ENCODE data around the gene OMA1.

OMA1 gene

GRCh38 chr1:58456470-58456869 lies 90.1 kb downstream of the OMA1 start:
- DNase-seq = no peak

GRCh38 chr1:58454807-58455206 lies 91.7 kb downstream of the OMA1 start:
- no peak for DNase-seq

GRCh38 chr1:58454385-58454784 lies 92.1 kb downstream of the OMA1 start:
- DNase-seq = no peak

GRCh38 chr1:58451560-58452191 lies 94.8 kb downstream of the OMA1 start:
- DNase-seq = no peak

GRCh38 chr1:58447886-58448285 lies 98.6 kb downstream of the OMA1 start:
- DNase-seq = no peak

DNA sequence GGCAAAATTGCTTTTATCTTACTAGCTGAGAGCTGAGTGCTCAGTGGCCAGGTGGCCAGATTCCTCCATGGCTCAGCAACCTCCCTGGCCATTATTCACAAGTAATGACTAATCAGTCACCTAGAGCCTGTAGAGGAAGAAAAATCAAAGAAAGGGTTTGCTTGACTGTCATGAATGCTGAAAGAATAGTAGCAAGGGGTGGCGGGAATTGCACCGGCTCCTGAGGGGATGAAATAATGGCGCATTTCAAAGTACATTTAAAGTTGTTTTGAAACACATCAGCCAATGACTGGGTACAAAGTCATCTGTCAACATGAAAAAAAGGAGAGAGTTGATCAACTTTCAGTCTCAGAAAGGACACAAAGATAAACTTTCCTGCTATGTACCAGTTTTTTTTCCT lies 99.5 kb downstream of the OMA1 start:
- no peak for DNase-seq

GRCh38 chr1:58446368-58446767 lies 100.2 kb downstream of the OMA1 start:
- DNase-seq = no peak

- DNase-seq = no peak
Measured at GRCh38 chr1:58443986-58444868, 102.3 kb downstream of the OMA1 start.

- DNase-seq = no peak
Measured at GRCh38 chr1:58442114-58442513, 104.4 kb downstream of the OMA1 start.

DNA sequence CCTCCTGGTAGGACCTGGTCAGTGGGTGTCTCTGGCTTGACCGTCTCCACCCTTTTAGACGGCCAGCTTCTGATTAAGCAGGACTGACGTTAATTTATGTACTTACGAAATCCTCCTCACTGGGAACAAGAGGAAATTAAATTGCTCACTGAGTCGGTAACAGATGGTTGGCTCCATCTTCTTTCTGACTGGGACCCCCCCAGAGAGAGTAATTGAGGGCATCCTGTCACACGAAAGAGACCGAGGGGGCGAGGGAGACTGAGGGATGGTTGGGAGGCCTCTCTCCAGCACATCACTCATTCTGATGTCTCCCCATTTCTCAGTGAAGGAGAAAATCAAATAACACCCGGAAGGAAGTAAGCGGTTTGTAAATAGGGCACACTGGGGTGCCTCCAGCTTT lies 104.8 kb downstream of the OMA1 start:
- no peak for DNase-seq

DNA sequence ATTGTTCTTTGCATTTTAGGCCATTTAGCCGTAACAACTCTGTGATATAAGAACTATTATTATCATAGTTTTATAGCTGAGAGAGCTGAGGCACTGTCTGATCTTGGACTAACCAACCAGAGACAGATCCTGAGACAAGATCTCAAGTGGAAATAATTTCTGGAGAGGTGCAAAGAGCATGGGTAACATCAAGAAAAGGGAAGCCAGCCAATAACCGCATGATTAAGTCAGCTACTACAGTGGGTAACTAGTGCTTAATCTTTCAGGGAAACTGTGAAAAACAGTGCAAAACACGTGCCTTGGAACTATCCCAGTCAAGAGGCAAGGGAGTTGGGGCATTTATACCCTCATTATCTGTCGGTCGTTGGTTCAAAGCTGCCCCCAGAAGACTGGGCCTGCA lies 105.8 kb downstream of the OMA1 start:
- DNase-seq = no peak

GRCh38 chr1:58439946-58440345 lies 106.6 kb downstream of the OMA1 start:
- DNase-seq = no peak

GRCh38 chr1:58438468-58438867 lies 108.1 kb downstream of the OMA1 start:
- DNase-seq = no peak

GRCh38 chr1:58437623-58438022 lies 108.9 kb downstream of the OMA1 start:
- DNase-seq = no peak

- DNase-seq = no peak
Measured at GRCh38 chr1:58436615-58437297, 109.8 kb downstream of the OMA1 start.

DNA sequence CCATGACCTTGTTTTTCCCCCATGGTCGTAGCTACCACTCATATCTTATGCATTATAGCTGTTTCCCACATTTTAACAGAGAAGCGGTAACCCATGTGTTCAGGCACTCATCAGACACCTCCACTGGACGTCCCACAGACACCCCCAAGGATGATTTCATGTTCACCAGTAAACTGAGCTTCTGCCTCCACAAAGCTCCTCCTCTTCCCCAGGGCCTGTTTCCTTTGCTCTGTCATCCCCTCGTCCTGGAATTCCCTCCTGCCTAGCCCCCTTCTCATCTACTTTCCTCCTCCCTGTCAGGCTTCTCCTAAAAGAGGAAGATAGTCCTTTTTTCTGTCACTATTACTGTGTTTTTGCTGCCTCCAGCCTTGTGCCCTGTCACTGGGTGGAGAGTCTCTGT lies 111.2 kb downstream of the OMA1 start:
- no peak for DNase-seq

GRCh38 chr1:58434607-58435006 lies 111.9 kb downstream of the OMA1 start:
- DNase-seq = no peak

GRCh38 chr1:58434181-58434580 lies 112.3 kb downstream of the OMA1 start:
- no peak for DNase-seq

GRCh38 chr1:58432851-58433668 lies 113.5 kb downstream of the OMA1 start:
- DNase-seq = peak; percentile 16

- no peak for DNase-seq
Measured at GRCh38 chr1:58431901-58432620, 114.5 kb downstream of the OMA1 start.

Measured in NCI-H1436 (cell line).